Heart left ventricle (tissue), 16 donors: ENCODE measurements around the gene HUNK. TPM values are rescaled to one million over a fixed set of nuclear protein-coding genes. Genes with fewer than 3 reads are reported as not detected.

ENCODE experiments used
- ATAC-seq, 4 donors: fragments of 200-7000 bp; cut with Tn5 transposase; one replicate each; pipeline ENCODE4 v1.9.1; 2020 to 2022; ENCODE audit warnings: moderate library complexity in 4 of 4, mild to moderate bottlenecking in 3 of 4, moderate number of reproducible peaks in 1 of 4
- DNase-seq, 5 donors: peaks; one replicate each; pipeline ENCODE4 v3.0.0-alpha.2; 2020
- H3K27ac ChIP-seq, 12 donors: fragments of 200-600 bp; sonication (generic) in 4 of 12; one replicate each; pipeline versions ENCODE4 v1.5.0 to v1.8.0; 2016 to 2022; ENCODE audit warnings: mild to moderate bottlenecking in 2 of 12
- H3K27me3 ChIP-seq, 9 donors: fragments of 200-600 bp; sonication (generic) in 2 of 9; one replicate each; pipeline versions ENCODE4 v1.5.1 to v1.8.0; 2016 to 2022; ENCODE audit warnings: mild to moderate bottlenecking in 3 of 9
- H3K36me3 ChIP-seq, 9 donors: fragments of 200-600 bp; sonication (generic) in 2 of 9; one replicate each; pipeline versions ENCODE4 v1.5.0 to v1.8.0; 2018 to 2022; ENCODE audit warnings: mild to moderate bottlenecking in 2 of 9
- H3K4me1 ChIP-seq, 12 donors: fragments of 200-600 bp; sonication (generic) in 4 of 12; one replicate each; pipeline versions ENCODE4 v1.5.0 to v1.8.0; 2016 to 2022; ENCODE audit warnings: mild to moderate bottlenecking in 3 of 12
- H3K4me3 ChIP-seq, 12 donors: fragments of 200-600 bp; sonication (generic) in 4 of 12; one replicate each; pipeline versions ENCODE4 v1.5.0 to v1.8.0; 2017 to 2022; ENCODE audit warnings: mild to moderate bottlenecking in 9 of 12, moderate library complexity in 4 of 12
- H3K9me3 ChIP-seq, 12 donors: fragments of 200-600 bp; sonication (generic) in 4 of 12; one replicate each; pipeline versions ENCODE4 v1.5.0 to v1.8.0; 2016 to 2022; ENCODE audit warnings: mild to moderate bottlenecking in 1 of 12
- CTCF ChIP-seq, 12 donors: fragments of 200-600 bp; sonication (generic) in 4 of 12; IDR thresholded peaks; one replicate each; pipeline versions ENCODE4 v1.5.0 to v1.8.0; 2018 to 2022; ENCODE audit warnings: antibody characterized with exemption in 12 of 12, mild to moderate bottlenecking in 5 of 12
- POLR2A ChIP-seq, 2 donors: fragments of 450-650 bp; IDR thresholded peaks; one replicate each; pipeline ENCODE4 v1.6.1; 2017; ENCODE audit warnings: antibody characterized with exemption in 2 of 2, mild to moderate bottlenecking in 2 of 2, moderate library complexity in 2 of 2
- WGBS, 4 donors: extraction: QIAGEN DNeasy Blood & Tissue Kit in 2 of 4; methylation state at CpG; one replicate each; pipeline versions ENCODE4 v1.1.5 to v1.1.7; 2013 to 2018; 5-methylcytosine and 5-hydroxymethylcytosine counted together
- intact Hi-C, 10 donors: fragments of 100-400 bp; cut with DNase I; formaldehyde crosslinking; loops; one replicate each; pipeline versions ENCODE4 v1.11.1 to v1.14.2; 2022
- polyA plus RNA-seq, 2 donors: library from polyadenylated mRNA; stranded (reverse); fragments of 200-250 nt; gene quantifications; one replicate each; pipeline ENCODE4 v1.2.3, GENCODE V29; 2013
- total RNA-seq, 9 donors: library from RNA; depleted of rRNA in 2 of 9; stranded (reverse); fragments of >200 nt in 2 of 9; fragmentation: NEBNext Ultra II Directional in 3 of 9; extraction: Animal tissue kit (Norgen Biotek cat#: 25700) in 3 of 9; gene quantifications; one replicate each; pipeline versions ENCODE4 v1.1.0 to v1.2.4, GENCODE V29; 2016 to 2023
- donor health status: ischemic (EF 13 %, LVEDD 7.1; RV severe dilation, severe dysfunction).
- donor health status: healthy with polysubstance abuse.
- donor health status: DM: no; HTN: yes; CAD: no.
- donor health status: DM: no; HTN: no; CAD: no.
- donor health status: ischemic (EF 25% LVEDD 6.9; RV normal size, moderate dysfunction).
- donor health status: ischemic (EF 25% LVEDD 5.7; RV mildly dilated, moderate dysfunction).
- donor health status: healthy.
- donor health status: DM: yes; HTN: yes; CAD: no.
- donor health status: ischemic (EF 35%, LVEDD 5.7; RV mildly dilated, moderate dysfunction).
- donor health status: nonischemic (EF 11% LVEDD 7.7; RV severe dilation, severe dysfunction).
- donor health status: DM: yes; HTN: yes; CAD: no.
- donor health status: PGD.
- donor health status: ischemic (EF 29% LVEDD 5.4; RV normal size, mild dysfunction).
- donor health status: nonischemic (EF 23%, LVEDD 6.1; RV moderate dilation, normal function).

The HUNK gene
- total and polyA plus RNA-seq, 11 donors, result 0.02 to 1.4 (median 0.22) TPM

- H3K9me3 ChIP-seq, result no peaks in the 10 kb centered on the region
- intact Hi-C loops, result loop anchor here in 4 of 10 donors (5.0 to 10.0 kb wide), 2 partner anchors 261 to 263 kb away; no protein-coding TSS in a partner anchor
- DNase-seq (no peak), ATAC-seq (no peak)
- no peaks in the 10 kb centered on the region for H3K27me3 ChIP-seq
- whole genome bisulfite sequencing, 4 donors, result 66 to 73% (median 68%) methylated on average over 10 of the region's 10 CpGs
- no peak overlapping the region for H3K27ac ChIP-seq
- TF ChIP-seq POLR2A (IDR thresholded peaks at IDR 0.05) (no peak), CTCF (IDR thresholded peaks at IDR 0.05) (no peak)
- no peak overlapping the region for H3K4me3 ChIP-seq
- no peaks in the 10 kb centered on the region for H3K36me3 ChIP-seq
- peaks cover 0 to 11% (median 0%) of the 10 kb centered on the region in 12 donors for H3K4me1 ChIP-seq
Measured at GRCh38 chr21:31993826-31994825, 121.3 kb downstream of the HUNK start.

- 62 to 72% (median 69%) methylated on average over 4 of the region's 4 CpGs for WGBS, 4 donors
- intact Hi-C loops, result loop anchor here in 3 of 10 donors (10.0 kb wide), 1 partner anchor 258 kb away; no protein-coding TSS in a partner anchor
Measured at GRCh38 chr21:31997191-31997590, 124.4 kb downstream of the HUNK start.

GRCh38 chr21:31999810-32000468 is 127.1 kb downstream of the HUNK start:
- Histone ChIP-seq H3K27me3 (no peaks in the 10 kb centered on the region), H3K36me3 (no peaks in the 10 kb centered on the region), H3K4me1 (peaks cover 0 to 3% (median 0%) of the 10 kb centered on the region in 12 donors), H3K4me3 (no peak overlapping the region), H3K9me3 (peaks cover 0 to 6% (median 0%) of the 10 kb centered on the region in 12 donors), H3K27ac (no peak overlapping the region)
- WGBS, 4 donors, result 90 to 94% (median 92%) methylated on average over 12 of the region's 12 CpGs
- DNase-seq (no peak), ATAC-seq (no peak)
- TF ChIP-seq CTCF (IDR thresholded peaks at IDR 0.05), result no peak
- no peak for TF ChIP-seq POLR2A (IDR thresholded peaks at IDR 0.05)
- intact Hi-C loops, result loop anchor here in 3 of 10 donors (10.0 kb wide), 1 partner anchor 255 kb away; no protein-coding TSS in a partner anchor

More at GRCh38 chr21:31997191-31997590, 124.4 kb downstream of the HUNK start:
- no peaks in the 10 kb centered on the region for H3K9me3 ChIP-seq
- DNase-seq (no peak), ATAC-seq (no peak)
- H3K4me1 ChIP-seq, result peaks cover 0 to 11% (median 0%) of the 10 kb centered on the region in 12 donors
- no peak overlapping the region for H3K4me3 ChIP-seq
- no peaks in the 10 kb centered on the region for H3K36me3 ChIP-seq
- TF ChIP-seq POLR2A (IDR thresholded peaks at IDR 0.05), result no peak
- no peak for TF ChIP-seq CTCF (IDR thresholded peaks at IDR 0.05)
- H3K27ac ChIP-seq, result no peak overlapping the region
- H3K27me3 ChIP-seq, result no peaks in the 10 kb centered on the region

GRCh38 chr21:32001390-32001789 is 128.6 kb downstream of the HUNK start:
- DNase-seq (no peak), ATAC-seq (no peak)
- Histone ChIP-seq H3K27ac (no peak overlapping the region), H3K36me3 (no peaks in the 10 kb centered on the region), H3K27me3 (no peaks in the 10 kb centered on the region), H3K4me1 (no peaks in the 10 kb centered on the region), H3K4me3 (no peak overlapping the region), H3K9me3 (peaks cover 0 to 6% (median 0%) of the 10 kb centered on the region in 12 donors)
- WGBS, 4 donors, result 86 to 95% (median 91%) methylated on average over 11 of the region's 11 CpGs
- intact Hi-C loops, result no loop called here
- TF ChIP-seq POLR2A (IDR thresholded peaks at IDR 0.05), result no peak
- no peak for TF ChIP-seq CTCF (IDR thresholded peaks at IDR 0.05)
